Adipocyte (in vitro differentiated cells): ENCODE measurements around the gene POMGNT1.
"Not testable (repeated sequence)": the region's sequence is repeated elsewhere in the genome, so short reads cannot be mapped to it uniquely, and the experiment has no call there.

Experiments used
- DNase-seq: peaks from one replicate; pipeline ENCODE4 v3.0.0-alpha.2; 2015; ENCODE audit warnings: low read depth
- H3K27me3 ChIP-seq: replicated peaks from 2 replicates; pipeline ENCODE4 v1.7.0; 2013; ENCODE audit warnings: mild to moderate bottlenecking, low read length, moderate library complexity; ENCODE audit not compliant: control insufficient read depth, insufficient read depth
- H3K36me3 ChIP-seq: 2 replicates; pipeline ENCODE4 v1.7.0; 2013; ENCODE audit warnings: low read length, mild to moderate bottlenecking, moderate library complexity; ENCODE audit not compliant: control insufficient read depth, insufficient read depth, severe bottlenecking
- H3K4me1 ChIP-seq: 2 replicates; pipeline ENCODE4 v1.7.0; 2013; ENCODE audit warnings: mild to moderate bottlenecking, low read length, moderate library complexity; ENCODE audit not compliant: control insufficient read depth, insufficient read depth
- H3K4me3 ChIP-seq: 2 replicates; pipeline ENCODE4 v1.7.0; 2013; ENCODE audit warnings: mild to moderate bottlenecking, low read length, moderate library complexity
- H3K9ac ChIP-seq: 2 replicates; pipeline ENCODE4 v1.7.0; 2013; ENCODE audit warnings: mild to moderate bottlenecking, low read length, moderate library complexity
- H3K9me3 ChIP-seq: 2 replicates; pipeline ENCODE4 v1.7.0; 2013; ENCODE audit warnings: mild to moderate bottlenecking, low read length, moderate library complexity; ENCODE audit not compliant: control insufficient read depth

The POMGNT1 gene

DNA sequence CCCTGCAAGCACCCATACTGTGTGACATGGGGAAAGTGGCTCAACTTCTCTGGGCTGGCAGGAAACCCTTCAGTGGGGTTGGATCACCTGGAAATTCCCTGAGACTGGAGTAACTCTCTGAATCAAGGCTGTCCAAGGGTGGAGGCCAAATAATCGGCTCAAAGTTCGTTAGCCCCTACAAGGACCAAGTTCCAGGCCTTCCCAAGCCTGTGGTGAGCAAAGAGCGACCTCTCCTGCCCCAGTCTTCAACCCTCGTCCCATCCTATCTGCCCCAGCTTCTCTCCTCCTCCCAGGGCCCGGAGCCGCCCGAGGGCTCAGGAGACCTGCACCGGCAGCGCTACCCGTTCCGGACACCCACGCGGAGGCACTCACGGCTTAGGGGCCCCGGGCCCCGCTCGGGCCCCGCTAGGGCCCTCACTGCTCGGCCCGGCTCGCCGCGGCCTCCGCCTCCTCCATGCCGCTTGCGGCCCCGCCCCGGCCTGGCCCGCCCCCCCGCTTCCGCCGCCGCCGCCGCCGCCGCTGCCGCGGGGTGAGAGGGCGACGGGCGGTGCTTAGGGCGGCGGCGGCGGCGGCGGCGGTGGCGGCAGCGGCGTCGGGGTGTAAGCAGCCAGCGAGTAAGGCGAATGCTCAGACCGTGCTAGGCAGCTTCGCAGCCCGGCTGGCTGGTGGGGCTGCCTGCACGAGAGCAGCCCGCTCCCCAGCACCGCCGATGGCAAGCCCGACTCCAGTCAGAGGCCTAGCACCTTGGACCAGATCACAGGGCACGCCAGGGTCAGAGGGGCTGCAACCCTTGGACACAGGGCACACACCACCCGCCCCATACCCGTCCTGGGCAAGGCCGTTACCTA lies at the start of gene POMGNT1:
Gene POMGNT1 (minus strand): TSS at position 471 of the 848 bp plus-strand sequence. CDS start 613 bp downstream, outside the sequence.
- DNase-seq: peak; percentile 88
- Histone ChIP-seq H3K9me3 (no peaks in the 10 kb centered on the region), H3K36me3 (peaks cover 23% of the 10 kb centered on the region)

DNA sequence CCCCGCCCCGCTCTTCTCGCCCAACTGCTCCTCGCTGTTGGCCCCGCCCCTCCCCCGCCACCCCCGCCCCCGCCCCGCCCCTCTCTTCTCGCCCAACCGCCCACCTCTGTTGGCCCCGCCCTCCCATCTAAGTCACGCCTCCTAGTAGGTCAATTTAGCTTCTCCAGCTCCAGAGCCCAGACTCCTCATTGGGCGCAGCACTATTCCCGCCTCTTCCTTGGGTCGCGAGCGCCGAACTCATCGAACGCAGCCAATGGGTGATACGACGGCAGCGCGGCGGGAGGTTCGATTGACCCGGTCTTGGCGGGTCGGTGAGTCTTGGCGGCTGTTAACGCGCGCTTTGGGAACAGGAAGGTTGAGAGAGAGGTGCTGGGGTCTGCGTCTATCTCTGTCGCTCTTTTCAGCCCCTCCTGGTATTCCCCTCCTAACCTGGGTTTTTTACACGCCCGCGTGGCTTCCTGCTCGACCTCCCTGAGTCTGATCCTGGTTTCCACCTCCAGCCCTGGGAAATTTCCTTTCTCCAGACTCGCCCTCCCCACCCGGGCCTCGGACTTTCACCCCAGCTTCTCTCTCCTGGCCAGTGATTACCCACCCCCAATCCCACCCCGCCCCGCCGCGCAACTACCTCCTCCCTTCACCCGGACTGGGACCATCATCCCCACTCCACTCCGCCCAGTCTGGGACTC lies 49.3 kb upstream of the POMGNT1 start, which contains the start of gene RAD54L:
Gene RAD54L (plus strand): TSS at position 328 of the 686 bp plus-strand sequence. CDS start 643 bp downstream, outside the sequence.
- peak; percentile 100 for DNase-seq
- Histone ChIP-seq H3K9ac (peak within 1 kb of the TSS; percentile 82), H3K4me1 (peaks cover 5% of the 10 kb centered on the region), H3K4me3 (peak within 1 kb of the TSS; percentile 93), H3K27me3 (no peaks in the 10 kb centered on the region), H3K9me3 (no peaks in the 10 kb centered on the region), H3K36me3 (no peaks in the 10 kb centered on the region)

More for the DNA sequence above, at the start of gene POMGNT1:
- peak within 1 kb of the TSS; percentile 96 for H3K9ac ChIP-seq
- H3K4me1 ChIP-seq: peaks cover 38% of the 10 kb centered on the region
- peak within 1 kb of the TSS; percentile 93 for H3K4me3 ChIP-seq
- H3K27me3 ChIP-seq: no peaks in the 10 kb centered on the region

DNA sequence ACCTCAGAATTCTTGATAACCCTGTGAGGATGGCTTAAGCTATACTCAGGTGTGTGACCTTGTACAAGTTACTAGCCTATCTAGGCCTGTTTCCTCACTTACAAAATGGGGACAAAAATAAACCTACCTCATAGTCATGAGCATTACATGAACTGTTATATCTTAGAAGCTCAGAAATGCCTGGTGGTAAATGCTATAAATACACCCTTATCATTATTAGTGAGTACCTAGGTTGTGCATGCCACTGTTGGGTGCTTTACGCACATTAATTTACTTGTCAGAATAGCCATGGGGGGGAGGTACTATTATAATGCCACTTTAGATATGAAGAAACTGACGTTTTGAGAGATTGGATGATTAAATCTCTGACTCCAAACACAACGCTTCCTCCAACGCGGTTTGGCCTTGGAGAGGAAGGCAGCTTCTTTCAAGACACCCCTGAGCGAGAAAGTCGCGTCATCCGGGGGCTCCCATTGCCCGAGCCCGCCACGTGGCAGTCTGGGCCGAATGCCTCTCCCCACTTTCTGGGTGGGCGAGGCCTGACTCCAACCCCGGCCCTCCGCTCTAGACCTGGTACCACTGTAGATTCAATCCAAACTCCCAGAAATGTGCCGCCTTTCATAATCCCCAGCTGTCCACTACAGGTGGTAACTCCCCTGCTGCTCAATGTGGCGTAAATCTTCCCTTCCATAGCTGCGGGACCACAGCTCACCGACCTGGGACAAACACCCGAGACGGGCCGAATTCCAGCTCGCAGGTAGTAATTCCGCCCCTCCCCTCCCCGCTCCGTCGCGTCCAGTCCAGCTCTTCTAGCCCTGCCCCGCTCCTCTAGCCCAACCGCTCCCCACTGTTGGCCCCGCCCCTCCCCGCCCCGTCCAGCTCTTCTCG lies 48.6 kb upstream of the POMGNT1 start:
- H3K4me1 ChIP-seq: peaks cover 5% of the 10 kb centered on the region
- peak overlapping the region; percentile 93 for H3K4me3 ChIP-seq
- peak overlapping the region; percentile 82 for H3K9ac ChIP-seq
- H3K27me3 ChIP-seq: no peaks in the 10 kb centered on the region
- no peaks in the 10 kb centered on the region for H3K36me3 ChIP-seq
- H3K9me3 ChIP-seq: no peaks in the 10 kb centered on the region
- peak; percentile 57 for DNase-seq

DNA sequence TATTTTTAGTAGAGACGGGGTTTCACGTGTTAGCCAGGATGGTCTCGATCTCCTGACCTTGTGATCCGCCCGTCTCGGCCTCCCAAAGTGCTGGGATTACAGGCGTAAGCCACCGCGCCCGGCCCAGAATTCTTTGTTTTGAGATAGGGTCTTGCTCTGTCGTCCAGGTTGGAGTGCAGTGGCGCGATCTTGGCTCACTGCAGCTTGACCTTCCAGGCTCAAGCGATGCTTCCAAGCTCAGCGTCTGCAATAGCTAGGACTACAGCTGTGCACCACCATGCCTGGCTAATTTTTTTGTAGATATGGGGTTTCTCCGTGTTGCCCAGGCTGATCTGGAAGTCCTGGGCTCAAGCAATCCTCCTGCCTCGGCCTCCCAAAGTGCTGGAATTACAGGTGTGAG lies 47.9 kb upstream of the POMGNT1 start:
- H3K9me3 ChIP-seq, DNase-seq, H3K9ac ChIP-seq, H3K27me3 ChIP-seq, H3K36me3 ChIP-seq, H3K4me1 ChIP-seq: not testable (repeated sequence)
- peak overlapping the region; percentile 93 for H3K4me3 ChIP-seq

DNA sequence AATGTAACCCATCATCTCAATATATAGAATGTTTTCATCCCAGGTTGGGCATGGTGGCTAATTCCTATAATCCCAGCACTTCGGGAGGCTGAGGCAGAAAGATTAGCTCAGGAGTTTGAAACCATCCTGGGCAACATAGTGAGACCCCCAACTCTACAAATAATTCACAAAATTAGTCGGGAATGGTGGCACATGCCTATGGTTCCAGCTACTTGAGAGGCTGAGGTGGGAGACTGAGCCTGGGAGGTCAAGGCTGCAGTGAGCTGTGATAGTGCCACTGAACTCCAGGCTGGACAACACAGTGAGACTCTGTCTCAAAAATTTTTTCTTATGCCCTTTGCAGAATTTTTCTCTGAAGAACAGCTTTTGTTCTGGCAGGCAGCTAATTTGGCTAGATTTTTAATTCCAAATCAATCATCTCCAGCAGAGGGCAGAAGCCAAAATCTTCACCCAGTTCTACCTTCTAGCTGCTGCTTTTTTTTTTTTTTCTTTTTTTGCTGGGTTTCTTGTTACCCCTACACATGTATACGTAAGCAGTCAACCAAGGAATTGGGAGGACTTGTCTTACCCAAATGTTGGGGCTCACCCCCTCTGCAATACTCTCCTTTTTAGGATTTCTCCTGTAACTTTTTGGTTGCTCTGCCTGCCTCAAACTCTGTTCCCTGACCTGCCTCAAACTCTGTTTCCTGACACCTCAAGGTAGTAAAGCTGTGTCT lies 46.6 kb upstream of the POMGNT1 start:
- Histone ChIP-seq H3K9me3 (no peaks in the 10 kb centered on the region), H3K36me3 (no peaks in the 10 kb centered on the region), H3K9ac (no peak overlapping the region), H3K27me3 (no peaks in the 10 kb centered on the region), H3K4me3 (no peak overlapping the region), H3K4me1 (peaks cover 5% of the 10 kb centered on the region)
- peak; percentile 60 for DNase-seq

DNA sequence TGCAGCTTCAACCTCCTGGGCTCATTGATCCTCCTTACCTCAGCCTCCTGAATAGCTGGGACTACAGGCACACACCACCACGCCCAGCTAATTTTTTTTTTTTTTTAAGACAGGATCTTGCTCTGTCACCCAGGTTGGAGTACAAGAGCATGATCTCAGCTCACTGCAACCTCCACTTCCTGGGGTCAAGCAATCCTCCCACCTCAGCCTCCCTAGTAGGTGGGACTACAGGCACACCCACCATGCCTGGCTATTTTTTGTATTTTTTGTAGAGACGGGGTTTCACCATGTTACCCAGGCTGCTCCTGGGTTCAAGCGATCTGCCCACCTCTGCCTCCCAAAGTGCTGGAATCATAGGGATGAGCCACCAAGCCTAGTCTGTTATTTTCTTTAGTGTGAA lies 45.6 kb upstream of the POMGNT1 start:
- H3K4me3 ChIP-seq, H3K9ac ChIP-seq, H3K36me3 ChIP-seq, H3K9me3 ChIP-seq, DNase-seq, H3K27me3 ChIP-seq, H3K4me1 ChIP-seq: not testable (repeated sequence)

DNA sequence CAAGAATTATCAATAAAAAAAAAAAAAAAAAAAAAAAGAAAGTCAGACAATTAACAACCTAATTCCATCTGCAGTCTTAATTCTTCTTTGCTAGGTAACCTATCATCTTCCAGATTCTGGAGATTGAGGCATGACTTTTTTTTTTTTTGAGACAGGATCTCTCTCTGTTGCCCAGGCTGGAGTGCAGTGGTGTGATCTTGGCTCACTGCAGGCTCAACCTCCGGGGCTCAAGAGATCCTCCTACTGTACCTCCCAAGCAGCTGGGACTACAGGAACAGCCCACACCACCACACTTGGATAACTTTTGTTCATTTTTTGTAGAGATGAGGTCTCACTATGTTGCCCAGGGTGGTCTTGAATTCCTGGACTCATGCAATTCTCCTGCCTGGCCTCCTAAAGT lies 44.7 kb upstream of the POMGNT1 start:
- no peak for DNase-seq
- H3K4me3 ChIP-seq: no peak overlapping the region
- no peaks in the 10 kb centered on the region for H3K27me3 ChIP-seq
- H3K36me3 ChIP-seq: no peaks in the 10 kb centered on the region
- H3K4me1 ChIP-seq: peaks cover 9% of the 10 kb centered on the region
- H3K9me3 ChIP-seq: peaks cover 4% of the 10 kb centered on the region
- H3K9ac ChIP-seq: no peak overlapping the region

DNA sequence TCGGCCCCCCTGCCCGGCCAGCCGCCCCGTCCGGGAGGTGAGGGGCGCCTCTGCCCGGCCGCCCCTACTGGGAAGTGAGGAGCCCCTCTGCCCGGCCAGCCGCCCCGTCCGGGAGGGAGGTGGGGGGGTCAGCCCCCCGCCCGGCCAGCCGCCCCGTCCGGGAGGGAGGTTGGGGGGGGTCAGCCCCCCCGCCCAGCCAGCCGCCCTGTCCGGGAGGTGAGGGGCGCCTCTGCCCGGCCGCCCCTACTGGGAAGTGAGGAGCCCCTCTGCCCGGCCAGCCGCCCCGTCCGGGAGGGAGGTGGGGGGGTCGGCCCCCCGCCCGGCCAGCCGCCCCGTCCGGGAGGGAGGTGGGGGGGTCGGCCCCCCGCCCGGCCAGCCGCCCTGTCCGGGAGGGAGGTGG lies 43.5 kb upstream of the POMGNT1 start:
- not testable (repeated sequence) for H3K4me3 ChIP-seq, H3K36me3 ChIP-seq, H3K27me3 ChIP-seq, DNase-seq, H3K4me1 ChIP-seq, H3K9ac ChIP-seq
- peaks cover 11% of the 10 kb centered on the region for H3K9me3 ChIP-seq

DNA sequence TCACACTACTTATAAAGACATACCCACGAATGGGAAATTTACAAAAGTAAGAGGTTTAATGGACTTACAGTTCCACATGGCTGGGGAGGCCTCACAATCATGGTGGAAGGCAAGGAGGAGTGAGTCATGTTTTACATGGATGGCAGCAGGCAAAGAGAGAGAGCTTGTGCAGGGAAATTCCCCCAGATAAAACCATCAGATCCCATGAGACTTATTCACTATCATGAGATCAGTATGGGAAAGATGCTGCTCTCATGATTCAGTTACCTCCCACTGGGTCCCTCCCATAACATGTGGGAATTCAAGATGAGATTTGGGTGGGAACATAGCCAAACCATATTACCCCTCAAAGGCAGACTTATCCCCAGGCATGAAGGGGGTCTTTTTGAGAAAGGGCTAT lies 40.6 kb upstream of the POMGNT1 start:
- not testable (repeated sequence) for H3K4me3 ChIP-seq, DNase-seq, H3K36me3 ChIP-seq, H3K27me3 ChIP-seq, H3K9ac ChIP-seq, H3K4me1 ChIP-seq
- H3K9me3 ChIP-seq: peaks cover 16% of the 10 kb centered on the region

DNA sequence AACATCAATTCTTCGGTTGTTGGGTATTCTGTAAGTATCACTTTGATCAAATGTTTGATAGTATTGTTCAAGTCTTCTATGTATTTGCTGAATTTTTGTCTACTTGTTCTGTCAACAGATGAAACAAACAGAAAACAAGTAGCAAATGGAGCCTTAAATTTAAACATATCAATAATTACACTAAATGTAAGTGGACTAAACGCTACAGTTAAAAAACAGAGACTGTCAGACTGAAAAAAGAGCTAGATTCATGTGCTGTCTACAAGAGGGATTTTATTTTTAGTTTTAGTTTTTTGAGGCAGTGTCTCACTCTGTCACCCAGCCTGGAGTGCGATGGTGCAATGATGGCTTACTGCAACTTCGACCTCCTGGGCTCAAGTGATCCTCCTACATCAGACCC lies 38.6 kb upstream of the POMGNT1 start:
- no peaks in the 10 kb centered on the region for H3K36me3 ChIP-seq
- H3K27me3 ChIP-seq: no peaks in the 10 kb centered on the region
- H3K4me3 ChIP-seq: no peak overlapping the region
- DNase-seq: no peak
- peaks cover 16% of the 10 kb centered on the region for H3K9me3 ChIP-seq
- peaks cover 4% of the 10 kb centered on the region for H3K4me1 ChIP-seq
- no peak overlapping the region for H3K9ac ChIP-seq
